Endothelial cell of umbilical vein (primary cell): ENCODE results near the gene ROBO2.

ENCODE experiments used
- EZH2 ChIP-seq: IDR thresholded peaks from 2 replicates; pipeline ENCODE4 v1.6.1; 2012; ENCODE audit warnings: borderline replicate concordance, low read depth, mild to moderate bottlenecking, moderate library complexity, low read length, inconsistent platforms; ENCODE audit not compliant: severe bottlenecking
- JUN ChIP-seq: IDR thresholded peaks from 2 replicates; pipeline ENCODE4 v1.6.1; 2011; ENCODE audit warnings: borderline replicate concordance, low read depth; ENCODE audit not compliant: insufficient read length, insufficient read depth
- MYC ChIP-seq: IDR thresholded peaks from one replicate; pipeline ENCODE4 v1.6.1; 2011; ENCODE audit warnings: mild to moderate bottlenecking, low read depth, low read length
- POLR2A ChIP-seq: IDR thresholded peaks from 2 replicates; pipeline ENCODE4 v1.6.1; 2012; ENCODE audit warnings: low read depth, mild to moderate bottlenecking, control low read depth, low read length
- POLR2AphosphoS5 ChIP-seq: IDR thresholded peaks from 2 replicates; pipeline ENCODE4 v1.6.1; 2012; ENCODE audit warnings: low read depth, mild to moderate bottlenecking, control low read depth, low read length, moderate library complexity; ENCODE audit not compliant: insufficient read depth
- TF ChIP-seq, protein P1 (sequence below), 2 donors: IDR thresholded peaks; 1 replicate in 1 of 2; 2 replicates in 1 of 2; pipeline ENCODE4 v1.5.1; 2011; ENCODE audit warnings: low read length in 2 of 2, mild to moderate bottlenecking in 2 of 2, moderate library complexity in 2 of 2, control low read depth in 1 of 2, inconsistent platforms in 1 of 2, low read depth in 1 of 2; ENCODE audit not compliant: insufficient read depth in 1 of 2; ENCODE audit errors: extremely low read depth in 1 of 2
- TF ChIP-seq, protein P2 (sequence below): IDR thresholded peaks from 2 replicates; pipeline ENCODE4 v1.6.1; 2011; ENCODE audit not compliant: insufficient read depth, insufficient read length

DNA sequence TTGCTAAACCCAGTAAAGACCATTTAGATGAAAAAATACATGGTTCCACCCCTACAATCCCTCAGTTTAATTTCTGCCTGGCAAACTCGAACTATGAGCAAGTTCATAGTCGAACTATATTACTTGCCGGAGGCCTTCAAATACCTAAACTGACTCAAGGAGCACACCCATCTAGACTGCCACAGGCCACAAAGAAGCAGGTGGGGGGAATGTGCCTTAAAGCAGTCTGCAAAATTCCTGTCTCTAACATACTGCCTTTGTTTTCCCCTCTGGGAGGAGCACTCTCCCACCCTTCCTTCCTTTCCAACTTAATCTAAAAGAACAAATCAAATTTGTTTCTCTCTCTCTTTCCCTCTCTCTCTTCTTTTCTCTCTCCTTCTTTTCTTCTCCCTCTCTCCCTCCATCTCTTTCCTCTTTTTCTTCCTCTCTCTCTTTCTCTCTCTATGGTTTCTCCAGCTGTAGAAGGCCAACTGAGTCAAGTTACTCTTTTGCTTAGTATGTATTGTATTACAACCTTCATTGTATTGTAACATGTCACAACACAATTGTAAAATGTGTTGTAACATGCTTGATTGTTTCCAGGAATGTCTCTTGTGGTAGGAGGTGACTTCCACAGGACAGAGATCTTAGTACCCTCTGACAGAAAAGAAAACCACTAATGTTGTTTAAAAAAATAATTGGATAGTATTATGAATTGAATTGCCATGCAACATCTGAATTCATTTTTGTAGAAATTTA lies 496.3 kb downstream of the ROBO2 start:
- TF ChIP-seq, protein P1, sequence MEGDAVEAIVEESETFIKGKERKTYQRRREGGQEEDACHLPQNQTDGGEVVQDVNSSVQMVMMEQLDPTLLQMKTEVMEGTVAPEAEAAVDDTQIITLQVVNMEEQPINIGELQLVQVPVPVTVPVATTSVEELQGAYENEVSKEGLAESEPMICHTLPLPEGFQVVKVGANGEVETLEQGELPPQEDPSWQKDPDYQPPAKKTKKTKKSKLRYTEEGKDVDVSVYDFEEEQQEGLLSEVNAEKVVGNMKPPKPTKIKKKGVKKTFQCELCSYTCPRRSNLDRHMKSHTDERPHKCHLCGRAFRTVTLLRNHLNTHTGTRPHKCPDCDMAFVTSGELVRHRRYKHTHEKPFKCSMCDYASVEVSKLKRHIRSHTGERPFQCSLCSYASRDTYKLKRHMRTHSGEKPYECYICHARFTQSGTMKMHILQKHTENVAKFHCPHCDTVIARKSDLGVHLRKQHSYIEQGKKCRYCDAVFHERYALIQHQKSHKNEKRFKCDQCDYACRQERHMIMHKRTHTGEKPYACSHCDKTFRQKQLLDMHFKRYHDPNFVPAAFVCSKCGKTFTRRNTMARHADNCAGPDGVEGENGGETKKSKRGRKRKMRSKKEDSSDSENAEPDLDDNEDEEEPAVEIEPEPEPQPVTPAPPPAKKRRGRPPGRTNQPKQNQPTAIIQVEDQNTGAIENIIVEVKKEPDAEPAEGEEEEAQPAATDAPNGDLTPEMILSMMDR (IDR thresholded peaks at IDR 0.05; ENCODE audit: extremely low read depth in 1 of 2, insufficient read depth in 1 of 2, low read depth in 1 of 2, low read length in 2 of 2): no peak
- TF ChIP-seq, protein P2, sequence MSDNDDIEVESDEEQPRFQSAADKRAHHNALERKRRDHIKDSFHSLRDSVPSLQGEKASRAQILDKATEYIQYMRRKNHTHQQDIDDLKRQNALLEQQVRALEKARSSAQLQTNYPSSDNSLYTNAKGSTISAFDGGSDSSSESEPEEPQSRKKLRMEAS: no peak
- no peak for TF ChIP-seq MYC
- TF ChIP-seq POLR2AphosphoS5: no peak
- no peak for TF ChIP-seq JUN
- no peak for TF ChIP-seq EZH2
- TF ChIP-seq POLR2A: no peak
